Fibroblast of lung (primary cell): ENCODE measurements around the gene ZNF692. TPM values are rescaled to one million over a fixed set of nuclear protein-coding genes. Genes with fewer than 3 reads are reported as not detected.

Source experiments
- DNase-seq, 2 donors: peaks; one replicate each; pipeline versions ENCODE4 v3.0.0 to v3.0.0-alpha.2; 2010; ENCODE audit warnings: low read depth in 2 of 2
- H2AFZ ChIP-seq: 2 replicates; pipeline ENCODE4 v1.5.1; 2012; ENCODE audit warnings: low read length, control low read depth, inconsistent platforms
- H3K27ac ChIP-seq: 2 replicates; pipeline ENCODE4 v1.5.1; 2011; ENCODE audit warnings: low read length, control low read depth; ENCODE audit not compliant: insufficient read depth
- H3K27me3 ChIP-seq: 2 replicates; pipeline ENCODE4 v1.5.1; 2011; ENCODE audit warnings: mild to moderate bottlenecking, low read length; ENCODE audit not compliant: control insufficient read depth, insufficient read depth
- H3K36me3 ChIP-seq: 2 replicates; pipeline ENCODE4 v1.5.1; 2011; ENCODE audit warnings: low read length; ENCODE audit not compliant: control insufficient read depth, insufficient read depth
- H3K4me1 ChIP-seq: 2 replicates; pipeline ENCODE4 v1.5.1; 2011; ENCODE audit warnings: low read length; ENCODE audit not compliant: control insufficient read depth, insufficient read depth; ENCODE audit errors: extremely low read depth
- H3K4me2 ChIP-seq: 2 replicates; pipeline ENCODE4 v1.5.1; 2011; ENCODE audit warnings: low read length, control low read depth; ENCODE audit not compliant: insufficient read depth; ENCODE audit errors: extremely low read depth
- H3K4me3 ChIP-seq, 4 experiments: fragments of 200-600 bp in 1 of 4; sonication (generic) in 1 of 4; replicated peaks in 1 of 4; 2 replicates each; pipeline ENCODE4 v1.5.1; 2011 to 2016; ENCODE audit warnings: low read length in 4 of 4, low read depth in 3 of 4, mild to moderate bottlenecking in 3 of 4, control low read depth in 2 of 4, inconsistent platforms in 1 of 4, mixed read lengths in 1 of 4; ENCODE audit not compliant: insufficient read depth in 1 of 4; ENCODE audit errors: control extremely low read depth in 1 of 4
- H3K79me2 ChIP-seq: 2 replicates; pipeline ENCODE4 v1.5.1; 2012; ENCODE audit warnings: mild to moderate bottlenecking, low read length, inconsistent platforms; ENCODE audit not compliant: control insufficient read depth, insufficient read depth
- H3K9ac ChIP-seq: 2 replicates; pipeline ENCODE4 v1.5.1; 2011; ENCODE audit warnings: mild to moderate bottlenecking, low read length, control low read depth; ENCODE audit not compliant: insufficient read depth
- H3K9me3 ChIP-seq: 2 replicates; pipeline ENCODE4 v1.5.1; 2012; ENCODE audit warnings: low read depth, low read length; ENCODE audit not compliant: control insufficient read depth, insufficient read depth
- H4K20me1 ChIP-seq: 2 replicates; pipeline ENCODE4 v1.5.1; 2011; ENCODE audit warnings: low read length; ENCODE audit not compliant: control insufficient read depth, insufficient read depth; ENCODE audit errors: extremely low read depth
- EZH2 ChIP-seq: IDR thresholded peaks from 2 replicates; pipeline ENCODE4 v1.5.1; 2012; ENCODE audit warnings: low read length, control low read depth, mild to moderate bottlenecking; ENCODE audit errors: missing control alignments
- polyA plus RNA-seq, 2 donors: library from polyadenylated mRNA; depleted of rRNA in 1 of 2; stranded (reverse) in 1 of 2; unstranded in 1 of 2; fragments of >200 nt; gene quantifications; 2 replicates each; pipeline ENCODE4 v1.2.1, GENCODE V29; 2011 to 2012; ENCODE audit warnings: missing spikeins in 1 of 2
- total RNA-seq: library from RNA; depleted of rRNA; stranded (reverse); fragments of >200 nt; gene quantifications from 2 replicates; pipeline ENCODE4 v1.2.1, GENCODE V29; 2014
- TF ChIP-seq, protein P1 (sequence below), 2 donors: IDR thresholded peaks in 1 of 2; conservative IDR thresholded peaks in 1 of 2; 1 replicate in 1 of 2; 2 replicates in 1 of 2; pipeline ENCODE4 v1.5.1; 2011 to 2012; ENCODE audit warnings: low read length in 2 of 2, control low read depth in 1 of 2, inconsistent platforms in 1 of 2, low read depth in 1 of 2, mild to moderate bottlenecking in 1 of 2

Gene ZNF692
- total and polyA plus RNA-seq, 2 donors (not counting 1 experiment from before 2014, with no cell fraction given), result 7.6 to 16.2 TPM

DNA sequence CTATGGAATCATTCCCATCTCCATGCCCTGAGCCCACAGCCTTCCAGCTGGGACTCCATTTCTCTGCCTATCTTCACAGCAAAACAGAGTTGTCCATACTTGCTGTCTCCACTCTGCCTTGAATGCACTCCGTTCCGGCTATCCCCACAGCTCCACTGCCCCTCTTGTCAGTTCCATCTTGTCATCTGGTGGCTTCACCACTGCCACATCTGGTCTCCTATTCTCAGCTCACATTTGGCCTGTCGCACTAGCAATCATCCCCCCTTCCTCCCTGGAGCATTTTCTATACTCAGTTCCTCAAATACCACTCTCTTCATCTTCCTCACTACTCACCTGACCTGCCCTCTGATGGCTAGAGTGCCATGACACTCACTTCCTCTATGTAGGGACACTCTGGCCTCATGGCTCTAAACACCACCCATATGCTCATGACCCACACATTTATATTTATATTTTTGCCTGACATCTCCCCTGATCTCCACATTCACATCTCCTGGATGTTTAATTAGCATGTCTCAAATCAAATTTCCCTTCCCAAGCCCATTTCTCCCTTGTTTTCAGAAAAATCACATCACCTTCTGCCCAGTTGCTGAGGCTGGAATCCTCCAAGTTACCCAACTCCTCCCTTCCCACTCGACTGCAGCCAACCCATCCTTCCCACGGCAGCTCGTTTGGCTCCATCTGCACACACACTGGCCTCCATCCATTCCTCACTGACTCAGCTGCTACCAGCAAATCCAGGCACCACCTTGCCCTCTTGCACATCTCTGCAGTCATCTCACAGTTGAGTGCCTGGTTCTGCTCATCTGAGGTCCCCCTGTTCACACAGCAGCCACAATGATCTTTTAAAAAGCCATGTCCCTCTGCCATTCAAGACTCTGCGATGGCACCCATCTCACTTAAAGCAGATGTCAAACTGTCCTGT lies 6.1 kb downstream of the ZNF692 start:
- no peaks in the 10 kb centered on the region for H3K27me3 ChIP-seq
- no peak overlapping the region for H3K4me3 ChIP-seq
- H3K79me2 ChIP-seq, result peaks cover 5% of the 10 kb centered on the region
- TF ChIP-seq EZH2, result no peak
- TF ChIP-seq, protein P1, sequence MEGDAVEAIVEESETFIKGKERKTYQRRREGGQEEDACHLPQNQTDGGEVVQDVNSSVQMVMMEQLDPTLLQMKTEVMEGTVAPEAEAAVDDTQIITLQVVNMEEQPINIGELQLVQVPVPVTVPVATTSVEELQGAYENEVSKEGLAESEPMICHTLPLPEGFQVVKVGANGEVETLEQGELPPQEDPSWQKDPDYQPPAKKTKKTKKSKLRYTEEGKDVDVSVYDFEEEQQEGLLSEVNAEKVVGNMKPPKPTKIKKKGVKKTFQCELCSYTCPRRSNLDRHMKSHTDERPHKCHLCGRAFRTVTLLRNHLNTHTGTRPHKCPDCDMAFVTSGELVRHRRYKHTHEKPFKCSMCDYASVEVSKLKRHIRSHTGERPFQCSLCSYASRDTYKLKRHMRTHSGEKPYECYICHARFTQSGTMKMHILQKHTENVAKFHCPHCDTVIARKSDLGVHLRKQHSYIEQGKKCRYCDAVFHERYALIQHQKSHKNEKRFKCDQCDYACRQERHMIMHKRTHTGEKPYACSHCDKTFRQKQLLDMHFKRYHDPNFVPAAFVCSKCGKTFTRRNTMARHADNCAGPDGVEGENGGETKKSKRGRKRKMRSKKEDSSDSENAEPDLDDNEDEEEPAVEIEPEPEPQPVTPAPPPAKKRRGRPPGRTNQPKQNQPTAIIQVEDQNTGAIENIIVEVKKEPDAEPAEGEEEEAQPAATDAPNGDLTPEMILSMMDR (conservative IDR thresholded peaks at IDR 0.05 in 1 of 2, IDR thresholded peaks at IDR 0.05 in 1 of 2; ENCODE audit: low read depth in 1 of 2, low read length in 2 of 2), result no peak
- peaks cover 23% of the 10 kb centered on the region for H3K36me3 ChIP-seq
- no peaks in the 10 kb centered on the region for H3K9me3 ChIP-seq
- no peaks in the 10 kb centered on the region for H4K20me1 ChIP-seq
- peak overlapping the region; percentile 13 for H3K27ac ChIP-seq
- no peak overlapping the region for H3K4me2 ChIP-seq
- DNase-seq, result peak; percentile 55 to 74
- peaks cover 4% of the 10 kb centered on the region for H3K4me1 ChIP-seq
- H3K9ac ChIP-seq, result no peak overlapping the region
- no peak overlapping the region for H2AFZ ChIP-seq

DNA sequence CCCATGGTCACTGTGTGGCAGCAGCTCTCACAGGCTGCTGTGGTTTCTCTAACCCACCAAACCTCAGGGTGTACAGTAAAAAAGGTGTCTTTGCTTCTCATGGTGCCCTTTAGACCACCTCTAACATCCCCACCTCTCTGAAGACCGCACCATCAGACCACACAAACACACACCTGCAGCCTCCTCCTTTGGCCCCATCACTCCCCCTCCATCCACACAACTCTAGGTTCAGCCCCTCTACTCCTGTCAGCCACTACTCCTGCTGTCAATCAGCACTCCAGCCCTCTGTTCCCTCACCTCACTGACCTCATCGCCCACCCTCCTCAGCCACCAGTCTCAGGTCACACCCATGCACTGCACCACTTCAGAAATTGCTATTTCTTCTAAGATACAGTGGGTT lies 7.5 kb downstream of the ZNF692 start:
- Histone ChIP-seq H4K20me1 (no peaks in the 10 kb centered on the region), H3K4me1 (no peaks in the 10 kb centered on the region), H3K36me3 (peaks cover 28% of the 10 kb centered on the region), H3K4me2 (no peak overlapping the region), H3K27me3 (no peaks in the 10 kb centered on the region), H3K4me3 (no peak overlapping the region), H2AFZ (no peak overlapping the region), H3K9ac (no peak overlapping the region), H3K79me2 (no peaks in the 10 kb centered on the region), H3K9me3 (no peaks in the 10 kb centered on the region), H3K27ac (no peak overlapping the region)
- TF ChIP-seq, protein P1 (conservative IDR thresholded peaks at IDR 0.05 in 1 of 2, IDR thresholded peaks at IDR 0.05 in 1 of 2; ENCODE audit: low read depth in 1 of 2, low read length in 2 of 2), result no peak
- no peak for TF ChIP-seq EZH2
- no peak for DNase-seq

DNA sequence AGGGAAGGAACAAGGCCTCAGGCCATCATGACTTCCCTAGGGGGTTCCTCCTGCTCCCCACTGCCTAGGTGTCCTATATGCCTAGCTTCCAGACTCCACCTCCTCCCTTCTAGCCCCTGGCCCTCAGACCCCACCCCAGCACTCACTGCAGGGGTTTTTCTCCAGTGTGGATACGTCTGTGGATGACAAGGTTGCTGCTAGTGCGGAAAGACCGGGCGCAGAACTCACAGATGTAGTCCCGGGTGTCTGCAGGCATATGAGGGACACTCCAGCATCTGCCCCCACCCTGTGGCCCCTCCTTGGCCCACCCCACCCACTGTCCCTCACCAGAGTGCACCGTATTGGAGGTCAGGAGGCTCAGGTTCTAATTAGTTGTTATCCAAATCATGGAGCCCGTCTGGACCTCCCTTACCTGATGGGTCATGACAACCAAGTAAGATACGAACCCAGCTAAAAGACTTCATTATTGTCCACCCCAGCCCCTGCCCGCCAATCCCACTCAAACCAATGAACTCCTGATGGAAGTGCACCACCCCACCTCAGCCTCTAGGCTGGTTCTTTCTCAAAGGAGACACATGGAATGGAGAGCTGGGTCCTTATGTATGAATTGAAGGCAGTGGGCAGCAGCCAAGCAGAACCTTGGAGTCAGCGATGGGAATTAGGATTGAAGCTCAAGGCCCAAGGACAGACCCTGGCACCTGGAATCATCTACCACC lies 8.2 kb downstream of the ZNF692 start:
- Histone ChIP-seq H3K79me2 (no peaks in the 10 kb centered on the region), H3K36me3 (peaks cover 28% of the 10 kb centered on the region), H4K20me1 (no peaks in the 10 kb centered on the region), H2AFZ (no peak overlapping the region), H3K27ac (no peak overlapping the region), H3K27me3 (no peaks in the 10 kb centered on the region), H3K9ac (no peak overlapping the region), H3K4me3 (no peak overlapping the region), H3K4me1 (no peaks in the 10 kb centered on the region), H3K4me2 (no peak overlapping the region), H3K9me3 (no peaks in the 10 kb centered on the region)
- no peak for DNase-seq
- TF ChIP-seq EZH2, result no peak
- TF ChIP-seq, protein P1 (conservative IDR thresholded peaks at IDR 0.05 in 1 of 2, IDR thresholded peaks at IDR 0.05 in 1 of 2; ENCODE audit: low read depth in 1 of 2, low read length in 2 of 2), result no peak
